GM13977 (cell line): ENCODE measurements around the gene LDLRAD4.
A peak's percentile ranks its signal among the peaks of the same experiment; 100 is the strongest.

Source experiments
- DNase-seq: peaks from one replicate; pipeline ENCODE4 v3.0.0; 2012; ENCODE audit warnings: low spot score
- CTCF ChIP-seq: IDR thresholded peaks from 2 replicates; pipeline ENCODE4 v1.5.1; 2012; ENCODE audit warnings: mild to moderate bottlenecking, control low read depth; ENCODE audit not compliant: insufficient read depth; ENCODE audit errors: extremely low read depth, missing control alignments
- in situ Hi-C: fragments of 300-500 bp; cut with MboI; formaldehyde crosslinking; loops from one replicate; pipeline ENCODE4 v1.12.0; 2022; ENCODE audit warnings: low sequenced_read_pairs, low pct_unique_long_range_greater_than_20kb, mixed read lengths, inconsistent platforms; ENCODE audit not compliant: unreplicated experiment

Gene LDLRAD4

GRCh38 chr18:13587001-13587400, 368.4 kb downstream of the LDLRAD4 start:
- TF ChIP-seq CTCF = no peak
- in situ Hi-C loops = no loop called here
- no peak for DNase-seq

GRCh38 chr18:13587477-13587876, 368.9 kb downstream of the LDLRAD4 start:
- DNase-seq = no peak
- no peak for TF ChIP-seq CTCF
- in situ Hi-C loops = no loop called here

- TF ChIP-seq CTCF = no peak
- in situ Hi-C loops = no loop called here
- peak; percentile 45 for DNase-seq
Measured at GRCh38 chr18:13587937-13588336, 369.4 kb downstream of the LDLRAD4 start.

GRCh38 chr18:13589316-13589715, 370.8 kb downstream of the LDLRAD4 start:
- no peak for DNase-seq
- in situ Hi-C loops = no loop called here
- no peak for TF ChIP-seq CTCF

- DNase-seq = no peak
- in situ Hi-C loops = no loop called here
- TF ChIP-seq CTCF = no peak
Measured at GRCh38 chr18:13589943-13590342, 371.4 kb downstream of the LDLRAD4 start.

GRCh38 chr18:13592246-13592645, 373.7 kb downstream of the LDLRAD4 start:
- no peak for DNase-seq
- in situ Hi-C loops = no loop called here
- TF ChIP-seq CTCF = no peak

- no peak for TF ChIP-seq CTCF
- DNase-seq = no peak
- in situ Hi-C loops = no loop called here
Measured at GRCh38 chr18:13594551-13594950, 376.0 kb downstream of the LDLRAD4 start.
